Testis (tissue), 2 donors: ENCODE measurements around the gene EPHB4.

Experiments
- POLR2A ChIP-seq: fragments of 450-650 bp; IDR thresholded peaks from one replicate; pipeline ENCODE4 v1.6.1; 2017; ENCODE audit warnings: antibody characterized with exemption, mild to moderate bottlenecking, moderate library complexity
- TF ChIP-seq, protein P1 (sequence below), 3 experiments: fragments of 450-650 bp in 2 of 3; fragments of 200-600 bp in 1 of 3; sonication (generic) in 1 of 3; IDR thresholded peaks; one replicate each; pipeline ENCODE4 v1.5.1; 2016 to 2019; ENCODE audit warnings: antibody characterized with exemption in 3 of 3, mild to moderate bottlenecking in 2 of 3, moderate library complexity in 1 of 3

DNA sequence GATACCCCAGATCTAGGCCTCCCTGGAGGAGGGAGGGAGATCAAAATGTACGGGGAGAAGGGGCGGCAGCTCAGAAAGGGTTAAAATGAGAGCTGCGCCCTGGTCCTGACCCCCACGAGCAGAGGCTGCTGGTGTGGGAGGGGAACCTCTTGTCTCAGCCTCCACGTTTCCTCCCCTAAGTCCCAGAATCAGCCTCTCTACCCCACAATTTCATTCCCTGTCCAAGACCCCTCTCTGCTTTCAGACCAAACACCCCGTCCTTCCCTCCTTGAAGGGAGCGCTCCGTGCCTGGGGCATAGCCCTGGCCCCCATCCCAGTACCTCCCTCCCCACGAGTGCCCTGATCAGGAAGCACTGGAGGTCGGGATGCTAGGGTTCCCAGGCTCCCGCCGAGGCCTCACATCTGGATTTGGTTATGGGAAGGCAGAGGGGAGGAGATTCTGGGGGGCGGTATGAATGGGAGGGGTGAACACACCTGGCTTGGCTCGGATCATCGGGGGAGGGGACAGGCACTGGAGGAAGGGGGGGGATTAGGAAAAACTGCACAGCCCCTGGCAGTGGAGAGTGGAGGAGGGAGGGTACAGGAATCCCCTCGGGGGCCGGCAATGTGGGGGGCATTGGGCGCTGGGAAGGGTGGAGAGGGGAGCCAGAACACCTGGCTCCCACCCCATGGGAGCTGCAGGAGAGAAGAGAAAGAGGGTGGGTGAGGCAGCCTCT is 2.7 kb downstream of the EPHB4 start:
- TF ChIP-seq, protein P1, sequence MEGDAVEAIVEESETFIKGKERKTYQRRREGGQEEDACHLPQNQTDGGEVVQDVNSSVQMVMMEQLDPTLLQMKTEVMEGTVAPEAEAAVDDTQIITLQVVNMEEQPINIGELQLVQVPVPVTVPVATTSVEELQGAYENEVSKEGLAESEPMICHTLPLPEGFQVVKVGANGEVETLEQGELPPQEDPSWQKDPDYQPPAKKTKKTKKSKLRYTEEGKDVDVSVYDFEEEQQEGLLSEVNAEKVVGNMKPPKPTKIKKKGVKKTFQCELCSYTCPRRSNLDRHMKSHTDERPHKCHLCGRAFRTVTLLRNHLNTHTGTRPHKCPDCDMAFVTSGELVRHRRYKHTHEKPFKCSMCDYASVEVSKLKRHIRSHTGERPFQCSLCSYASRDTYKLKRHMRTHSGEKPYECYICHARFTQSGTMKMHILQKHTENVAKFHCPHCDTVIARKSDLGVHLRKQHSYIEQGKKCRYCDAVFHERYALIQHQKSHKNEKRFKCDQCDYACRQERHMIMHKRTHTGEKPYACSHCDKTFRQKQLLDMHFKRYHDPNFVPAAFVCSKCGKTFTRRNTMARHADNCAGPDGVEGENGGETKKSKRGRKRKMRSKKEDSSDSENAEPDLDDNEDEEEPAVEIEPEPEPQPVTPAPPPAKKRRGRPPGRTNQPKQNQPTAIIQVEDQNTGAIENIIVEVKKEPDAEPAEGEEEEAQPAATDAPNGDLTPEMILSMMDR (IDR thresholded peaks at IDR 0.05) = no peak
- TF ChIP-seq POLR2A = no peak
